ENCODE results near the gene RDH12.

GRCh38 chr14:67744046-67744445 is 42.4 kb downstream of the RDH12 start:
- TF ChIP-seq CTCF (IDR thresholded peaks at IDR 0.05; ENCODE audit: insufficient read depth, low read length, poor library complexity, severe bottlenecking) (no peak), EZH2phosphoT487 (conservative IDR thresholded peaks at IDR 0.05; ENCODE audit: low read length) (no peak)

Measured in SU-DHL-6 (cell line).